Activated T-cell treated with anti-CD3 and anti-CD28 coated beads, Interleukin-2, amount 50 U/mL, for 24 hours (primary cell): ENCODE measurements around the gene TFR2.

Experiments
- DNase-seq: peaks from one replicate; pipeline ENCODE4 v3.0.0-alpha.2; 2020
- H3K27ac Mint-ChIP-seq: 2 replicates; pipeline ENCODE4 v1.8.0; 2020; ENCODE audit warnings: mild to moderate bottlenecking, mixed read lengths
- H3K27me3 Mint-ChIP-seq: 2 replicates; pipeline ENCODE4 v1.8.0; 2020; ENCODE audit warnings: mixed read lengths
- H3K36me3 Mint-ChIP-seq: 2 replicates; pipeline ENCODE4 v1.8.0; 2020; ENCODE audit warnings: low read depth, mixed read lengths
- H3K4me1 Mint-ChIP-seq: 2 replicates; pipeline ENCODE4 v1.8.0; 2020; ENCODE audit warnings: low read depth, mixed read lengths
- H3K4me3 Mint-ChIP-seq: 2 replicates; pipeline ENCODE4 v1.8.0; 2020; ENCODE audit warnings: mild to moderate bottlenecking, moderate library complexity, mixed read lengths
- H3K9me3 Mint-ChIP-seq: 2 replicates; pipeline ENCODE4 v1.8.0; 2020; ENCODE audit warnings: mixed read lengths

Gene TFR2

GRCh38 chr7:100582650-100583049, 58.7 kb downstream of the TFR2 start:
- Mint-ChIP-seq H3K27me3 (no peaks in the 10 kb centered on the region), H3K36me3 (peaks cover 11% of the 10 kb centered on the region), H3K4me3 (peak overlapping the region; percentile 91), H3K4me1 (peaks cover 44% of the 10 kb centered on the region), H3K27ac (peak overlapping the region; percentile 97), H3K9me3 (no peaks in the 10 kb centered on the region)
- no peak for DNase-seq

- Mint-ChIP-seq H3K4me1 (peaks cover 44% of the 10 kb centered on the region), H3K27me3 (no peaks in the 10 kb centered on the region), H3K4me3 (no peak overlapping the region), H3K27ac (peak overlapping the region; percentile 97), H3K36me3 (peaks cover 11% of the 10 kb centered on the region), H3K9me3 (no peaks in the 10 kb centered on the region)
- DNase-seq, result no peak
Measured at GRCh38 chr7:100582041-100582579, 59.2 kb downstream of the TFR2 start.

- H3K27ac Mint-ChIP-seq, result no peak overlapping the region
- H3K9me3 Mint-ChIP-seq, result no peaks in the 10 kb centered on the region
- DNase-seq, result no peak
- H3K4me3 Mint-ChIP-seq, result no peak overlapping the region
- peaks cover 42% of the 10 kb centered on the region for H3K4me1 Mint-ChIP-seq
- H3K27me3 Mint-ChIP-seq, result no peaks in the 10 kb centered on the region
- H3K36me3 Mint-ChIP-seq, result peaks cover 23% of the 10 kb centered on the region
Measured at GRCh38 chr7:100580466-100581283, 60.7 kb downstream of the TFR2 start.

GRCh38 chr7:100578246-100579183, 62.8 kb downstream of the TFR2 start:
- H3K36me3 Mint-ChIP-seq, result peaks cover 28% of the 10 kb centered on the region
- peak overlapping the region; percentile 59 for H3K27ac Mint-ChIP-seq
- no peak overlapping the region for H3K4me3 Mint-ChIP-seq
- H3K4me1 Mint-ChIP-seq, result peaks cover 23% of the 10 kb centered on the region
- no peaks in the 10 kb centered on the region for H3K9me3 Mint-ChIP-seq
- H3K27me3 Mint-ChIP-seq, result no peaks in the 10 kb centered on the region
- DNase-seq, result no peak

GRCh38 chr7:100577507-100577906, 63.8 kb downstream of the TFR2 start:
- Mint-ChIP-seq H3K4me3 (no peak overlapping the region), H3K27me3 (no peaks in the 10 kb centered on the region), H3K27ac (no peak overlapping the region), H3K9me3 (no peaks in the 10 kb centered on the region), H3K36me3 (peaks cover 28% of the 10 kb centered on the region), H3K4me1 (peaks cover 13% of the 10 kb centered on the region)
- no peak for DNase-seq

GRCh38 chr7:100577103-100577502, 64.2 kb downstream of the TFR2 start:
- no peak for DNase-seq
- no peaks in the 10 kb centered on the region for H3K9me3 Mint-ChIP-seq

GRCh38 chr7:100576384-100576993, 64.9 kb downstream of the TFR2 start:
- H3K4me1 Mint-ChIP-seq, result peaks cover 11% of the 10 kb centered on the region
- H3K4me3 Mint-ChIP-seq, result no peak overlapping the region
- DNase-seq, result no peak
- no peaks in the 10 kb centered on the region for H3K9me3 Mint-ChIP-seq
- H3K27me3 Mint-ChIP-seq, result no peaks in the 10 kb centered on the region
- peaks cover 35% of the 10 kb centered on the region for H3K36me3 Mint-ChIP-seq
- no peak overlapping the region for H3K27ac Mint-ChIP-seq

More at GRCh38 chr7:100577103-100577502, 64.2 kb downstream of the TFR2 start:
- Mint-ChIP-seq H3K4me1 (peaks cover 12% of the 10 kb centered on the region), H3K36me3 (peaks cover 32% of the 10 kb centered on the region), H3K4me3 (no peak overlapping the region), H3K27ac (no peak overlapping the region), H3K27me3 (no peaks in the 10 kb centered on the region)

GRCh38 chr7:100575746-100576383, 65.5 kb downstream of the TFR2 start:
- Mint-ChIP-seq H3K27me3 (no peaks in the 10 kb centered on the region), H3K4me1 (peaks cover 13% of the 10 kb centered on the region), H3K9me3 (no peaks in the 10 kb centered on the region), H3K27ac (no peak overlapping the region), H3K36me3 (peaks cover 35% of the 10 kb centered on the region), H3K4me3 (no peak overlapping the region)
- no peak for DNase-seq

- no peak for DNase-seq
- H3K27me3 Mint-ChIP-seq, result no peaks in the 10 kb centered on the region
- H3K27ac Mint-ChIP-seq, result no peak overlapping the region
- no peak overlapping the region for H3K4me3 Mint-ChIP-seq
- peaks cover 35% of the 10 kb centered on the region for H3K36me3 Mint-ChIP-seq
- H3K4me1 Mint-ChIP-seq, result peaks cover 18% of the 10 kb centered on the region
- H3K9me3 Mint-ChIP-seq, result no peaks in the 10 kb centered on the region
Measured at GRCh38 chr7:100575206-100575631, 66.1 kb downstream of the TFR2 start.

- Mint-ChIP-seq H3K27ac (peak overlapping the region; percentile 78), H3K4me3 (no peak overlapping the region), H3K36me3 (peaks cover 35% of the 10 kb centered on the region), H3K4me1 (peaks cover 23% of the 10 kb centered on the region), H3K9me3 (no peaks in the 10 kb centered on the region), H3K27me3 (no peaks in the 10 kb centered on the region)
- no peak for DNase-seq
Measured at GRCh38 chr7:100574362-100575205, 66.8 kb downstream of the TFR2 start.

- Mint-ChIP-seq H3K4me1 (peaks cover 30% of the 10 kb centered on the region), H3K27ac (peak within 1 kb of the TSS; percentile 78), H3K27me3 (no peaks in the 10 kb centered on the region), H3K9me3 (no peaks in the 10 kb centered on the region), H3K36me3 (peaks cover 35% of the 10 kb centered on the region), H3K4me3 (no peak within 1 kb of the TSS)
- no peak for DNase-seq
Measured at GRCh38 chr7:100573691-100574361, 67.5 kb downstream of the TFR2 start, which contains the start of gene SAP25. SAP25 (minus strand) TSS chr7:100573900; CDS start chr7:100573742, 158 bp downstream.

- Mint-ChIP-seq H3K4me1 (peaks cover 35% of the 10 kb centered on the region), H3K36me3 (peaks cover 35% of the 10 kb centered on the region), H3K27me3 (no peaks in the 10 kb centered on the region), H3K27ac (peak overlapping the region; percentile 50), H3K9me3 (no peaks in the 10 kb centered on the region), H3K4me3 (no peak overlapping the region)
- no peak for DNase-seq
Measured at GRCh38 chr7:100572949-100573675, 68.2 kb downstream of the TFR2 start.
